ENCODE data around the gene HPS5.

GRCh38 chr11:18329196-18329870 is 7.4 kb upstream of the HPS5 start:
- TF ChIP-seq CTCF (IDR thresholded peaks at IDR 0.05): no peak
- no peak for TF ChIP-seq POLR2A (IDR thresholded peaks at IDR 0.05)
- no peak for TF ChIP-seq POLR2AphosphoS5 (IDR thresholded peaks at IDR 0.05)
- no peak for TF ChIP-seq EP300 (IDR thresholded peaks at IDR 0.05)

Measured in stomach (tissue), 4 donors.